T-helper 9 cell (primary cell): ENCODE measurements around the gene NRXN3.

Experiments
- DNase-seq: peaks from one replicate; pipeline ENCODE4 v3.0.0-alpha.2; 2020

The NRXN3 gene

GRCh38 chr14:79665556-79665955, 1495.4 kb downstream of the NRXN3 start:
- no peak for DNase-seq

DNA sequence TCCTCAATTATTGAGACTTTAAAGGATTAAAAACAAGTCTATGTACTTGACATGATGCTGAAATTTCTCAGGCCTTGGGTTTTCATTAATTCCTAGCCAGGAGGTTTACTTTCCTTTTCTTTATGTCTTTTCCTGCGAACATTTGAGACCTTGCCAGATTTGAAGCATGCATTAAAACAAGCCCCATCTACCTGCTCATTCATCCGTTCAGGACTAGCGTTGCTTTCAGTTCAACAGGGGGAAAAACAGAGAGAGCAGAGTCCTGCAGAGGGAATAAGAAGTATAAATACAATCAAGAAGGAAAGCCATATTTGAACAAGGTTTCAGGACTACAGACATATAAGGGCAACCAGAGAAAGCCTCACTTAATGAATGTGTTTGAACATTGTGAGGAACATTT, 1498.8 kb downstream of the NRXN3 start:
- no peak for DNase-seq

GRCh38 chr14:79670811-79671210, 1500.6 kb downstream of the NRXN3 start:
- DNase-seq: no peak

GRCh38 chr14:79680087-79680486, 1509.9 kb downstream of the NRXN3 start:
- DNase-seq: no peak

- no peak for DNase-seq
Observed at GRCh38 chr14:79686196-79686595, 1516.0 kb downstream of the NRXN3 start.

DNA sequence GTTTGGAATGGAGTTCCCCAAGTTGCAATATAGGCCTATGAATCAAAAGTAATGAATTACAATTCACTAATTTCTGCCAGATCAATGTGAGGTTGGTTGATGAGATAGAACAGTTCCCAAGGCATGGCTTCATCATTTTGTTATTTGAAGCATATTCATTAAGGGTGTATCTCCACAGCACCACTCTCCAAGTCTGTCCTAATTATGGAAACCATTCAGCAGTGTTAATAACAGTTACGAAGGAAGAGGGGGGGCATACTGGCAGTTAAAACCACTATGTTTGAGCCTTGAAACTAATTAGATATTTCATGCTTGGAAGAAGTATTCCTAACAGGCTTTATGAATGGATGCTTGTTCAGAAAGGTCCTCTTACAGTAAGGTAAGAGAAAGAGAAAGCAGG, 1520.8 kb downstream of the NRXN3 start:
- DNase-seq: no peak

GRCh38 chr14:79693935-79694334, 1523.8 kb downstream of the NRXN3 start:
- DNase-seq: no peak

DNA sequence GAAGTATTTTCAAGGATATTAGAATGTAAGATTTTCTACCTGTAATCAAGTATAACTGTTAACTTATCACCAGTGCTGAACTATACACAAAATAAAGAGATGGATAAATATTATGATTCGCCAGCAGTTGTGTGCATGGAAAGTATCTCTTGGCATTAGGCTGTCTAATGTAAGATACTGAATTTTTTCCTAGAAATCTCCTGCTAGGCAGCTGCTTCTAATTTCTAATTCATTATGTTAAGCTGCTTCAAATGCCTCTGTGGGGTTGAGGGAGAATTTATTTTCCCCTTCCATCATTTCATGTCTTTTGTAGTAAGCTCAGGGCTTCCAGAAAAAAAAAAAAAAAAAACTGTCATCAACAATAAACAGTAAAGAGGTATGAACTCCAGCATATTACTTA, 1525.1 kb downstream of the NRXN3 start:
- DNase-seq: no peak

DNA sequence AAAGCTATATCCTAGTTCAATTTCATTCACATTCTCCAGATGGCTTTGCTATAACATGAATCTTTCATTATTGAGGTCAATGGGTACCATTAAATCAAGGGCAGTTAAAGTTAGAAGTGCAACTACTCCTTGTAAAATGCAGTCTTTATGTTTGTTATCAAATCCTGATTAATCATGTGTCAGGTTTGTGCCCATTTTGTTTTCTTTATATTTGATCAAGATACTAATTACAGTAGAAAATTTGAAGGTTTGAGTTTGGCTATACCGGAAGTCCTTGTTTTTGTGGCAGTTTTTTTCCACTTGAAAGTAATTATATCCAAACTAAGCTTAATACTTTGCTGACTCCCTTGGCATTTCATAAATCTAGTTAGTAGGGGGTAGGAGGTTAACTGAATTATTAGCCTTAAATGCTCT, 1528.1 kb downstream of the NRXN3 start:
- DNase-seq: no peak

- no peak for DNase-seq
Observed at GRCh38 chr14:79699206-79699605, 1529.0 kb downstream of the NRXN3 start.

DNA sequence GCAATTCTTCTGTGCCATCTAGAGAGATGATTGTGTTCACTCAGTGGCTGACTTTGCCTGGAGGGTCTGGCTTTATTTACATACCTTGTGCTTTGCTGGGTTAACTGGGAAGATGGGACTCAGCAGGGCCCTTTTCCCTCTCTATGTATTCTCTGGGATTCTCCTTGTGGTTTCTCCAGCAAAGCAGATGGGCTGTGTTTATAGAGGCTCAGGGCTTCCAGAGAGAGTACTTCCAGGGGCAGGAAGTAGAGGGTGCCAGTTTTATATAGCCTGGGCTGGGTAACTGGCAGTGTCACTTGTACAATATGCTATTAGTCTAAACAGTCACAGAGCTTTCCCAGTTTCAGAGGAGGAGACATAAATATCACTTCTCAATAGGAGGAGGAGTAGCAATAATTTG, 1531.2 kb downstream of the NRXN3 start:
- DNase-seq: no peak

GRCh38 chr14:79702197-79702596, 1532.0 kb downstream of the NRXN3 start:
- no peak for DNase-seq

- DNase-seq: no peak
Observed at GRCh38 chr14:79703209-79703608, 1533.0 kb downstream of the NRXN3 start.

DNA sequence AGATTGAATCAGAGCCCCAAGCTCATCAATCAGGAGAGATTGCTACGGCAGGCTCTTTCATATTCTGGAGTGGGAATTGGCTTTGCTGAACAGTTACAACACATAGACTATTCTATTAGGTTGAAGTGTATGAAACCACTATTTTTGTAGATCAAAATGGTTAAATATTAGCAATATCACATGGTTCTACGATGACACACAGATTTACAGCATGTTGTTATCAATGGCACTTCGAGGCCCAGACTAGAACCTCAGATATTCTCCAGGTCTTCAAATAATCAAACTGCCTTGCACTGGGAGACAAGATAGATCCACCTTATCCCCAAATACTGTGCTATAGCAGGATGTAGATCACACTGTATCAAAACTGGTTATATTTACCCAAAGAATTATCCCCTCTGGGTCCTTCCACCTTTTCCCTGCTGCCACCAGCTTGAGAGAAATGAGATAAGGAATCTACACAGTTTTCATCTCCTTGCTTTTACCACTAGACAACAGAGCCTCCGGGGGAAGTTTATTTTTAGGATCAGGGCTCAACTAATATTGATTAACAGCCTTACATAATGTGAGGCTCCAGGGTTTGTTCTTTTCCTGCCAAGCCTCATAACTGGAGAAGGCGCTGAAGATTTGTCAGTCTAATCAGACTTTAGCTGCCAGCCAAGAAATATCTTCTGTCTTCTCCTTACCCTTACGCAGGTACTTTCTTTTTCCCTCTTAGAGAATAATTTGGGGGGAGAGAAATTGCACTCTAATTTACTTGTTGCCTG, 1534.1 kb downstream of the NRXN3 start:
- no peak for DNase-seq

DNA sequence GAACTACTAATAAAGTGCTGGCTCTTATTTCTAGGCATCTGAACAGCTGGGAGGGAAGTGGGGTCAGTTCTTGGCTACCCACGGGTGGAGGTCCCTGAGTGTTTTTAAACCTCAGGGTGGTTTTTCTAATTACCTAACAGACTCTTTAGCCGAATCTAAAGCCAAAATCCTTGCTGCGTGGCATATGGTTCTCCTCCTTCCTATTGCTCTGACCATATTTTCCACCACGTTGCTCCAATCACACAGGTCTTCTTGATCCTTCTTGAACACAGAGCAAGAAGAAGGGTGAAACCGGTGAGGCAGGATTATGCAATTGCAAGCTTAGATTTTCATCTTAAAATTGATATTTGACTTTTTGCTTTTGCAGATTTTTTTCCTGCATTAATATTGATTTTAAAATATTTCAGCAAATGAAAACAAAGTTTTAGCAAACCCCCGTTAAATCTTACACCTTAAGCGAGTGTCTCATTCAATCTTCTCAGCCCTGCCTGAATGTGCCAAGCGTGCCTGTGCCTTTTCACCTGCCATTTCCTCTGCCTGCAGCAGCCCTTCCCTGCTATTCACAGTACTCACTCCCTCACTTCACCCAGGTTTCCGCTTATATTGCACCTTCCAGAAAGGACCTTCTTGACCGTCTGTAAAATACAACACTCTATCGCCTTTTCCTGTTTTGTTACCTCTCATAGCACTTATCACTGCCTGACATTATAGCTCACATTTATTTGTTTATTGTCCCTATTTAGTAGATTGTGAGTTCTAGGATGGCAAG, 1535.1 kb downstream of the NRXN3 start:
- no peak for DNase-seq

- no peak for DNase-seq
Observed at GRCh38 chr14:79706382-79706781, 1536.2 kb downstream of the NRXN3 start.

GRCh38 chr14:79708426-79709388, 1538.5 kb downstream of the NRXN3 start:
- DNase-seq: no peak

DNA sequence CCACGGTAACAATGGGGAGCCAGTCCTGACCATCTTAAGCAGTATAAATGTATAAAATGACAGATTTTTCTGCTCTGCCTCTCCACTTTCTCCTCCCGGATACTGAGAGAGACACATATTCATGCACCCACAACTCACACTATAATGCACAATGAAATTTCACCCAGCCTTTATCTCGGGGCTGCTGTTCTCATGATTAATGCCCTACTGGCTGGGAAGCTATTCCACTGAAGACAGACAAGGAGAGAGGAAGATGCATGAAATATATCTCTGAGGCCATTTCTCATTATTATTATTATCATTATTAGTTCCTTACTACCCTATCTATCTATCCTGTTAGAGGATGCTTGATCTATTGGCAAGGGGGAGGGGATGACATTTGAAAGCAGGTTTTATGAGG, 1539.4 kb downstream of the NRXN3 start:
- DNase-seq: no peak

GRCh38 chr14:79712302-79712950, 1542.3 kb downstream of the NRXN3 start:
- DNase-seq: no peak

- DNase-seq: no peak
Observed at GRCh38 chr14:79721399-79722084, 1551.4 kb downstream of the NRXN3 start.

- no peak for DNase-seq
Observed at GRCh38 chr14:79724934-79725717, 1555.0 kb downstream of the NRXN3 start.
